Measurements from ENCODE around the gene PACRG.

GRCh38 chr6:163261361-163261760 is 533.6 kb downstream of the PACRG start:
- TF ChIP-seq POLR2A (IDR thresholded peaks at IDR 0.05; ENCODE audit: low read depth, low read length) (no peak), POLR2AphosphoS5 (IDR thresholded peaks at IDR 0.05; ENCODE audit: low read depth, low read length) (no peak)

All from GM12891 (cell line).